Left forelimb (tissue), 1 donor: ENCODE data around the gene MARF1.
"Not testable (repeated sequence)": the region's sequence is repeated elsewhere in the genome, so short reads cannot be mapped to it uniquely, and the experiment has no call there.

Experiments
- DNase-seq: peaks from one replicate; pipeline ENCODE4 v3.0.0-alpha.2; 2018; ENCODE audit warnings: low spot score

Gene MARF1

GRCh38 chr16:15601212-15601879, 41.6 kb downstream of the MARF1 start:
- no peak for DNase-seq

GRCh38 chr16:15599303-15600070, 43.5 kb downstream of the MARF1 start:
- no peak for DNase-seq

GRCh38 chr16:15598648-15599190, 44.2 kb downstream of the MARF1 start:
- DNase-seq = no peak

- no peak for DNase-seq
These were observed 44.9 kb downstream of the MARF1 start for GRCh38 chr16:15597822-15598647.

GRCh38 chr16:15597135-15597534, 45.8 kb downstream of the MARF1 start:
- no peak for DNase-seq

- DNase-seq = no peak
These were observed 48.1 kb downstream of the MARF1 start for GRCh38 chr16:15594711-15595320.

- DNase-seq = no peak
These were observed 49.7 kb downstream of the MARF1 start for GRCh38 chr16:15593235-15593634.

- no peak for DNase-seq
These were observed 50.6 kb downstream of the MARF1 start for GRCh38 chr16:15592324-15592723.

GRCh38 chr16:15587152-15587825, 55.7 kb downstream of the MARF1 start:
- DNase-seq = no peak

- DNase-seq = no peak
These were observed 56.2 kb downstream of the MARF1 start for GRCh38 chr16:15586716-15587115.

- no peak for DNase-seq
These were observed 57.0 kb downstream of the MARF1 start for GRCh38 chr16:15585956-15586355.

- no peak for DNase-seq
These were observed 59.4 kb downstream of the MARF1 start for GRCh38 chr16:15583526-15583925.

- DNase-seq = no peak
These were observed 61.7 kb downstream of the MARF1 start for GRCh38 chr16:15581127-15581815.

GRCh38 chr16:15578824-15579223, 64.1 kb downstream of the MARF1 start:
- DNase-seq = no peak

GRCh38 chr16:15576960-15577958, 65.7 kb downstream of the MARF1 start:
- no peak for DNase-seq

GRCh38 chr16:15575293-15576049, 67.5 kb downstream of the MARF1 start:
- DNase-seq = no peak

- DNase-seq = no peak
These were observed 68.4 kb downstream of the MARF1 start for GRCh38 chr16:15574614-15574948.

GRCh38 chr16:15573896-15574613, 68.9 kb downstream of the MARF1 start:
- not testable (repeated sequence) for DNase-seq
